Measurements from ENCODE around the gene SCRN1. TPM values are rescaled to one million over a fixed set of nuclear protein-coding genes. Genes with fewer than 3 reads are reported as not detected.
A peak's percentile ranks its signal among the peaks of the same experiment; 100 is the strongest.

SCRN1 gene
- total RNA-seq, 1 experiment from 2014 or later = 96.2 TPM

- ChIA-PET CTCF (no interaction called here), POLR2A (no interaction called here)
- DNase-seq (ENCODE audit: low spot score) (no peak), ATAC-seq (no peak)
- Mint-ChIP-seq H3K4me1 (peaks cover 20% of the 10 kb centered on the region), H3K36me3 (peaks cover 24% of the 10 kb centered on the region), H3K9me3 (peaks cover 8% of the 10 kb centered on the region; the same call in 1 of the 2 replicates), H3K27me3 (ENCODE audit: low read depth) (no peaks in the 10 kb centered on the region), H3K4me3 (no peak overlapping the region), H3K27ac (peak overlapping the region; percentile 41; the same call in 1 of the 2 replicates)
- TF ChIP-seq AR (CRISPR knock-in tag; IDR thresholded peaks at IDR 0.05) = no peak
- no peak for TF ChIP-seq JAZF1 (CRISPR knock-in tag; IDR thresholded peaks at IDR 0.05)
- TF ChIP-seq TCF7 (CRISPR knock-in tag; IDR thresholded peaks at IDR 0.05; ENCODE audit: low read depth) = no peak
- TF ChIP-seq FOXP1 (CRISPR knock-in tag; IDR thresholded peaks at IDR 0.05; ENCODE audit: borderline replicate concordance) = no peak
- no peak for TF ChIP-seq HMGA2 (CRISPR knock-in tag; IDR thresholded peaks at IDR 0.05)
- no peak for TF ChIP-seq TEAD1 (CRISPR knock-in tag; IDR thresholded peaks at IDR 0.05)
- TF ChIP-seq RELA (CRISPR knock-in tag; IDR thresholded peaks at IDR 0.05; ENCODE audit: borderline replicate concordance) = no peak
- TF ChIP-seq ATF2 (CRISPR knock-in tag; IDR thresholded peaks at IDR 0.05; ENCODE audit: borderline replicate concordance, low read depth) = no peak
- no peak for TF ChIP-seq FOXK1 (CRISPR knock-in tag; IDR thresholded peaks at IDR 0.05)
- TF ChIP-seq HMGXB4 (CRISPR knock-in tag; IDR thresholded peaks at IDR 0.05) = no peak
- TF ChIP-seq ZSCAN18 (CRISPR knock-in tag; IDR thresholded peaks at IDR 0.05) = no peak
- TF ChIP-seq USF1 (CRISPR knock-in tag; IDR thresholded peaks at IDR 0.05) = no peak
- TF ChIP-seq ZBTB43 (CRISPR knock-in tag; IDR thresholded peaks at IDR 0.05) = no peak
These were observed 19.9 kb downstream of the SCRN1 start for GRCh38 chr7:29969738-29970137.

GRCh38 chr7:29968683-29969395, 20.8 kb downstream of the SCRN1 start:
- CTCF ChIA-PET = no interaction called here
- TF ChIP-seq ZNF317 (CRISPR knock-in tag; IDR thresholded peaks at IDR 0.05; ENCODE audit: borderline replicate concordance, low read depth) = no peak
- no peak for TF ChIP-seq OVOL2 (CRISPR knock-in tag; IDR thresholded peaks at IDR 0.05; ENCODE audit: borderline replicate concordance)
- no peak for TF ChIP-seq ZNF425 (CRISPR knock-in tag; conservative IDR thresholded peaks at IDR 0.05)
- TF ChIP-seq ARID4B (CRISPR knock-in tag; IDR thresholded peaks at IDR 0.05; ENCODE audit: borderline replicate concordance) = no peak
- H3K4me3 Mint-ChIP-seq = no peak overlapping the region
- H3K4me1 Mint-ChIP-seq = peaks cover 20% of the 10 kb centered on the region
- POLR2A ChIA-PET = no interaction called here
- H3K36me3 Mint-ChIP-seq = peaks cover 27% of the 10 kb centered on the region
- no peak for ATAC-seq
- no peaks in the 10 kb centered on the region for H3K27me3 Mint-ChIP-seq (ENCODE audit: low read depth)
- H3K9me3 Mint-ChIP-seq = peaks cover 8% of the 10 kb centered on the region; the same call in 1 of the 2 replicates
- no peak for DNase-seq (ENCODE audit: low spot score)
- no peak overlapping the region for H3K27ac Mint-ChIP-seq
